Measurements from ENCODE around the gene PDCD5. TPM values are rescaled to one million over a fixed set of nuclear protein-coding genes. Genes with fewer than 3 reads are reported as not detected.
"Not testable (repeated sequence)": the region's sequence is repeated elsewhere in the genome, so short reads cannot be mapped to it uniquely, and the experiment has no call there.

The PDCD5 gene
- total and polyA plus RNA-seq, 12 donors: 56.4 to 274 (median 106) TPM

DNA sequence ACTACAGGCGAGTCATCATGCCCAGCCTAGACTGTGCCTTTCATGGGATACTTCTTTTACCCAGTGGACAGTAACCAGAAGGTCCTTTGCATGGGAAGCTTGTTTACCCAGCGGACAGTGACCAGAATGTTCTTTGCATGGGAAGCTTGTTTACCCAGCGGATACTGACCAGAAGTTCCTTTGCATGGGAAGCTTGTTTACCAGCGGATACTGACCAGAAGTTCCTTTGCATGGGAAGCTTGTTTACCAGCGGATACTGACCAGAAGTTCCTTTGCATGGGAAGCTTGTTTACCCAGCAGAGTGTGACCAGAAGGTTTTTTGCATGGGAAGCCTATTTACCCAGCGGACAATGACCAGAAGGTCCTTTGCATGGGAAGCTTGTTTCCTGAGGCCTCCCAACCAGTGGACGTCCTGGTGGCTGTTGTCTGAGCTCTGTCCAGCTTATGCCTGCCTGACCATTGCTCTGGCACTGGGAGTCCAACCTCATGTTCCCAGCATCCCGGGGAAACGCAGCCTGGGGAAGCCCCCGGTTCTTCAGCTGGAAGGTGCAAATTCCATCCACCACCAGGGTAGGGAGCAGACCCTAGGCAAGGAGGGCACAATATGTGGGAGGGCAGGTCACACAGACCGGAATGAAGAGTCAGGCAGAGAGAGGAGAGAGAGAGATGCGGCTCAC is 41.6 kb upstream of the PDCD5 start:
- TF ChIP-seq, protein P1, sequence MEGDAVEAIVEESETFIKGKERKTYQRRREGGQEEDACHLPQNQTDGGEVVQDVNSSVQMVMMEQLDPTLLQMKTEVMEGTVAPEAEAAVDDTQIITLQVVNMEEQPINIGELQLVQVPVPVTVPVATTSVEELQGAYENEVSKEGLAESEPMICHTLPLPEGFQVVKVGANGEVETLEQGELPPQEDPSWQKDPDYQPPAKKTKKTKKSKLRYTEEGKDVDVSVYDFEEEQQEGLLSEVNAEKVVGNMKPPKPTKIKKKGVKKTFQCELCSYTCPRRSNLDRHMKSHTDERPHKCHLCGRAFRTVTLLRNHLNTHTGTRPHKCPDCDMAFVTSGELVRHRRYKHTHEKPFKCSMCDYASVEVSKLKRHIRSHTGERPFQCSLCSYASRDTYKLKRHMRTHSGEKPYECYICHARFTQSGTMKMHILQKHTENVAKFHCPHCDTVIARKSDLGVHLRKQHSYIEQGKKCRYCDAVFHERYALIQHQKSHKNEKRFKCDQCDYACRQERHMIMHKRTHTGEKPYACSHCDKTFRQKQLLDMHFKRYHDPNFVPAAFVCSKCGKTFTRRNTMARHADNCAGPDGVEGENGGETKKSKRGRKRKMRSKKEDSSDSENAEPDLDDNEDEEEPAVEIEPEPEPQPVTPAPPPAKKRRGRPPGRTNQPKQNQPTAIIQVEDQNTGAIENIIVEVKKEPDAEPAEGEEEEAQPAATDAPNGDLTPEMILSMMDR (IDR thresholded peaks at IDR 0.05): no peak
- TF ChIP-seq POLR2A (IDR thresholded peaks at IDR 0.05): no peak
- H3K9me3 ChIP-seq (replicated peaks in 1 of 3): no peaks in the 10 kb centered on the region
- H3K4me3 ChIP-seq: no peak overlapping the region
- H3K27me3 ChIP-seq: no peaks in the 10 kb centered on the region
- H3K36me3 ChIP-seq (replicated peaks in 1 of 2): no peaks in the 10 kb centered on the region
- no peak overlapping the region for H3K27ac ChIP-seq
- WGBS, 4 donors: 74 to 85% (median 79%) methylated on average over 12 of the region's 12 CpGs
- DNase-seq: no peak
- intact Hi-C loops (cut with DNase I): no loop called here
- no peaks in the 10 kb centered on the region for H3K4me1 ChIP-seq (replicated peaks in 1 of 2)

DNA sequence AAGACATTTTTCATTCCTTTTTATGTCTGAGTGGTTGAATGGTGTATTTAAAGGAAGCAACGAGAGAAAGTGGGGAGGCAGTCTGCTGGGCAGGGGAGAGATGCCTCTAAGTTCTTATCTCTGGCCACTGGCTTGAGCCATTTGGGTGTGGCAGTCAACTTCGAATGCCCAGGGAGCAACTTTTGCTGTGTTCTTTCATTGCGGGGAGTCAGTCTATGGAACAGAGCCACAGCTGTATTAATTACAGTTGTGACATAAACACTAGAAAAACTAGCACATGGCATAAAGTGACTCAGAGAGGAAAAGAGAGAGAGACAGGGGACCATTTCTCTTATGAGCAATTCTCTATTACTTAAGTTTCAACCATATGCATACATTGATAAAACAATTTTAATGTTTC is 40.4 kb upstream of the PDCD5 start:
- Histone ChIP-seq H3K27ac (no peak overlapping the region), H3K4me3 (no peak overlapping the region), H3K9me3 (replicated peaks in 1 of 3) (no peaks in the 10 kb centered on the region), H3K36me3 (replicated peaks in 1 of 2) (no peaks in the 10 kb centered on the region), H3K27me3 (no peaks in the 10 kb centered on the region), H3K4me1 (replicated peaks in 1 of 2) (no peaks in the 10 kb centered on the region)
- intact Hi-C loops (cut with DNase I): no loop called here
- TF ChIP-seq POLR2A (IDR thresholded peaks at IDR 0.05): no peak
- TF ChIP-seq, protein P1 (IDR thresholded peaks at IDR 0.05): no peak
- no peak for DNase-seq
- 54 to 69% (median 68%) methylated on average over 3 of the region's 3 CpGs for WGBS, 4 donors

DNA sequence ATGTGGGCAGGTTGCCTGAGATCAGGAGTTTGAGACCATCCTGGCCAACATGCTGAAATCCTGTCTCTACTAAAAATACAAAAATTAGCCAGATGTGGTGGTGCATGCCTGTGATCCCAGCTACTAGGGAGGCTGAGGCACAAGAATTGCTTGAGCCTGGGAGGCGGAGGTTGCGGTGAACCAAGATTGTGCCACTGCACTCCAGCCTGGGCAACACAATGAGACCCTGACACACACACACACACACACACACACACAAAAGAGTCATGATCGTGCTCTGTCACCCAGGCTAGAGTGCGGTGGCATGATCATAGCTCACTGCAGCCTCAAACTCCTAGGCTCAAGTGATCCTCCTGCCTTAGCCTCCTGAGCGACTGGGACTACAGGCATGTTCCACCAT is 39.6 kb upstream of the PDCD5 start:
- 72 to 96% (median 90%) methylated on average over 4 to 5 of the region's 5 CpGs for WGBS, 4 donors
- H3K27me3 ChIP-seq; DNase-seq; H3K9me3 ChIP-seq (replicated peaks in 1 of 3); H3K36me3 ChIP-seq (replicated peaks in 1 of 2); H3K4me3 ChIP-seq; H3K4me1 ChIP-seq (replicated peaks in 1 of 2); intact Hi-C loops (cut with DNase I); H3K27ac ChIP-seq: not testable (repeated sequence)

GRCh38 chr19:32542477-32543108 is 38.4 kb upstream of the PDCD5 start:
- Histone ChIP-seq H3K9me3 (replicated peaks in 1 of 3) (no peaks in the 10 kb centered on the region), H3K27ac (no peak overlapping the region), H3K36me3 (replicated peaks in 1 of 2) (no peaks in the 10 kb centered on the region), H3K27me3 (no peaks in the 10 kb centered on the region), H3K4me3 (no peak overlapping the region), H3K4me1 (replicated peaks in 1 of 2) (no peaks in the 10 kb centered on the region)
- WGBS, 4 donors: 70 to 83% (median 80%) methylated on average over 8 of the region's 8 CpGs
- TF ChIP-seq, protein P1 (IDR thresholded peaks at IDR 0.05): no peak
- TF ChIP-seq POLR2A (IDR thresholded peaks at IDR 0.05): no peak
- DNase-seq: no peak
- intact Hi-C loops (cut with DNase I): no loop called here

All from adrenal gland (tissue), 12 donors.